ENCODE results near the gene MAST3.

MAST3 gene

GRCh38 chr19:18161636-18162002 lies 64.0 kb downstream of the MAST3 start:
- DNase-seq = no peak

- DNase-seq = no peak
Measured at GRCh38 chr19:18164072-18164471, 66.5 kb downstream of the MAST3 start.

GRCh38 chr19:18165794-18166544 lies 68.4 kb downstream of the MAST3 start:
- DNase-seq = no peak

- DNase-seq = no peak
Measured at GRCh38 chr19:18167011-18167410, 69.4 kb downstream of the MAST3 start.

- peak in 1 of 2 donors; percentile 74 for DNase-seq
Measured at GRCh38 chr19:18167975-18168645, 70.5 kb downstream of the MAST3 start.

- DNase-seq = no peak
Measured at GRCh38 chr19:18168673-18169381, 71.2 kb downstream of the MAST3 start.

GRCh38 chr19:18170714-18171255 lies 73.2 kb downstream of the MAST3 start:
- peak; percentile 76 to 85 for DNase-seq

GRCh38 chr19:18171605-18172327 lies 74.2 kb downstream of the MAST3 start:
- DNase-seq = no peak

- no peak for DNase-seq
Measured at GRCh38 chr19:18172331-18173053, 74.9 kb downstream of the MAST3 start.

- DNase-seq = peak; percentile 81 to 88
Measured at GRCh38 chr19:18173054-18173571, 75.5 kb downstream of the MAST3 start.

GRCh38 chr19:18173572-18174288 lies 76.2 kb downstream of the MAST3 start, which contains the start of gene IFI30:
IFI30 (plus strand) TSS chr19:18173813; CDS start chr19:18173842, 29 bp downstream.
- peak; percentile 77 to 83 for DNase-seq

GRCh38 chr19:18174983-18175382 lies 77.4 kb downstream of the MAST3 start:
- DNase-seq = no peak

GRCh38 chr19:18176367-18177310 lies 79.1 kb downstream of the MAST3 start:
- peak; percentile 39 to 57 for DNase-seq

GRCh38 chr19:18179957-18180356 lies 82.4 kb downstream of the MAST3 start:
- no peak for DNase-seq

- DNase-seq = no peak
Measured at GRCh38 chr19:18183529-18183928, 86.0 kb downstream of the MAST3 start.

GRCh38 chr19:18185538-18185937 lies 88.0 kb downstream of the MAST3 start:
- DNase-seq = no peak

- no peak for DNase-seq
Measured at GRCh38 chr19:18190278-18190677, 92.7 kb downstream of the MAST3 start.

GRCh38 chr19:18191640-18192062 lies 94.1 kb downstream of the MAST3 start:
- no peak for DNase-seq

GRCh38 chr19:18192673-18193387 lies 95.3 kb downstream of the MAST3 start, which contains the start of gene MPV17L2:
MPV17L2 (plus strand) TSS chr19:18193218; CDS start chr19:18193282, 64 bp downstream.
- peak; percentile 99 to 100 for DNase-seq

All from inflammatory macrophage treated with lipopolysaccharide for 1 hour (primary cell).